ENCODE data around the gene TGM5.
"Not testable (repeated sequence)": the region's sequence is repeated elsewhere in the genome, so short reads cannot be mapped to it uniquely, and the experiment has no call there.

The TGM5 gene

GRCh38 chr15:43274136-43274535 lies 7.4 kb upstream of the TGM5 start:
- no peak for DNase-seq

DNA sequence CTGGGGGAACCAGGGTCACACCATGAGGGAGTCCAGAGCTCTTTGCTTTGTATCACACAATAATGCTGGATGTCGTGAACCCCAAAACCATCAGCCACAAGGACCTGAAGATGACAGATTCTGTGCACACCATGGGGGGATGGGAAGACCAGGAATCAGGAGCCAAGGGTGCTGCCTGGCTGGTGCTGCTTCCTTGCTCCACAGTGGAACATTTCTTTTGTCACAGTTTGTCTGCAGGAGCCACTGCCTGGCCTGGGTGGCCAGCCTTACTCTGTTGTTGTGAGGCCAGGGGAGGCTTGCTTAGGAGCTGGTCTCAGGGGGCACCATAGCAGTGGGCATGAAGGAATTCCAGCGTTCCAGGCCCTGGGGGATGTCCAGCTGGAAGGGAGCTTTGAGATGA lies 6.5 kb upstream of the TGM5 start:
- no peak for DNase-seq

DNA sequence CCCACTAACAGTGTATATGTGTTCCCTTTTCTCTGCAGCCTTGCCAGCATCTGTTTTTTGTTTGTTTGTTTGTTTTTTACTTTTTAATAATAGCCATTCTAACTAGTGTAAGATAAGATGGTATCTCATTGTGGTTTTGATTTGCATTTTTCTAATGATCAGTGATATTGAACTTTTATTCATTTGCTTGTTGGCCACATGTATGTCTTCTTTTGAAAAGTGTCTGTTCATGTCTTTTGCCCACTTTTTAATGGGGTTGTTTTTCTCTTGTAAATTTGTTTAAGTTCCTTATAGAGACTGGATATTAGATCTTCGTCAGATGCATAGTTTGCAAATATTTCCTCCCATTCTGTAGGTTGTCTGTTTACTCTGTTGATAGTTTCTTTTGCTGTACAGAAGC lies 5.2 kb upstream of the TGM5 start:
- not testable (repeated sequence) for DNase-seq

DNA sequence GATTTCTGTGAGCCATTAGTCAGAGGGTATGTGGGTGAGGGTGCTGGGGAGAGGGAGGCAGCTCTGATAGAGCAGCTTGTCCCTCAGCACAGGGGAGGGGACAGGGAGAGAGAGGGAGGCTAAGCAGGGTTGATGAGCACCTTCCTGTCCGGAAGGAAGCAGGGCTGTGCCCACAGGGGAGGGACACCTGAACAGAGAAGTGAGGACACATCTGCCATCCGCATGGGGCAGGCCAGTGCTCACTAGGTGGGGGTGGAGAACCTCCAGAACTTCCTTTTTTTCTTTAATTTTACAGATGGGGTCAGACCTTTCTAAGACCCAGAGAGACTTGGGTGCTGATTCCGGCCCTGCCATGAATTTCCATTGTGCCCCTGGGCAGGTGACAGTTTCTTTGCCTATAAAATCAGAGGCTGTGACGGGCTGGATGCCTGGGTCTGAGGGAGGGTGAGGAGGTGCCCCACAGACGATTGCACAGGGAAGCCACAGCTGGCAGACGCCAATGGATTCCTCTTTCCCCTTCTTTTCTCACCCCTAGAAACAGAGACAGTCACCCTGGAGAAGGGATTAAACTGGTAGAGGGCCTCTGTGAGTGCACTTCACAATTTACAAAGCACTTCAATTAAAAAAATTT lies 4.1 kb upstream of the TGM5 start:
- no peak for DNase-seq

- DNase-seq = no peak
These were observed 3.5 kb upstream of the TGM5 start for GRCh38 chr15:43270113-43270665.

GRCh38 chr15:43268111-43269105 lies 1.7 kb upstream of the TGM5 start:
- DNase-seq = no peak

DNA sequence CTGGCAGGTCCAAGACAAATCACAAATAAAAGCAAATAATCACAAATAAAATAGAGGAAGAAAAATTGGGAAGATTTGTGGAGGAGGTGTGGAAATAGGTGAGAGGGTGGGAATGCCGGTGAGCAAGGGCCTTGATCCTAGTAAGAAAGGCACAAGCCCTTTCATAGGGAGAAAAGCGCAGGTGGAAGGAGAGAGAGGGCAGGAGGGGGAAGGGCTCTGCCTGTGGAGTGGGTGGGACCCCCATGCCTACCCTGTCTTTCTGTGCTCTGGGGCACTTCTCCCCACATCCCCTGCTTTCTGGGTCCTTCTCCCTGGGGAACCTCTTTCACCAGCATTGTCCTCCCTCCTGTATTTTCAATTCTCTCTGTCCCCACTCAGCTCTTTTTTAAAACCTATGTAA lies 711 bp upstream of the TGM5 start:
- no peak for DNase-seq

DNA sequence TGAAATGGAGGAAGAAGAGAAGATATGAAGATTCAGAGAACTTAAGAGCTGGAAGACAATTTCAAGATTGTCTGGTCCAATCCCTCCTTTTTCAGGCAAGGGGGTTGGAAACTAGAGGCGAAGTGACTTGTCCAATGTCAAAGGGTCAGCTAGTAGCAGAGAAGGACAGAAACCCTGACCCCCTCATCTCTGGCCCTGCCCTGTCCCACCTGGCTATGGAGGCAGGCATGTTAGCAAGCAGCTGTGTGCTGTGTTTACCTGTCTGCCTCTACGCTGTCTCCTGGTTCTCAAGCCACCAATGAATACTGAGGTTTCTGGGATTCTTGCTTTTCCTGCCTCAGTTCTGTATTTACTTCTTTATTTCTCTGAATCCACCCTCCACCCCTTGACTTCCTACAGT lies 342 bp downstream of the TGM5 start:
- no peak for DNase-seq

DNA sequence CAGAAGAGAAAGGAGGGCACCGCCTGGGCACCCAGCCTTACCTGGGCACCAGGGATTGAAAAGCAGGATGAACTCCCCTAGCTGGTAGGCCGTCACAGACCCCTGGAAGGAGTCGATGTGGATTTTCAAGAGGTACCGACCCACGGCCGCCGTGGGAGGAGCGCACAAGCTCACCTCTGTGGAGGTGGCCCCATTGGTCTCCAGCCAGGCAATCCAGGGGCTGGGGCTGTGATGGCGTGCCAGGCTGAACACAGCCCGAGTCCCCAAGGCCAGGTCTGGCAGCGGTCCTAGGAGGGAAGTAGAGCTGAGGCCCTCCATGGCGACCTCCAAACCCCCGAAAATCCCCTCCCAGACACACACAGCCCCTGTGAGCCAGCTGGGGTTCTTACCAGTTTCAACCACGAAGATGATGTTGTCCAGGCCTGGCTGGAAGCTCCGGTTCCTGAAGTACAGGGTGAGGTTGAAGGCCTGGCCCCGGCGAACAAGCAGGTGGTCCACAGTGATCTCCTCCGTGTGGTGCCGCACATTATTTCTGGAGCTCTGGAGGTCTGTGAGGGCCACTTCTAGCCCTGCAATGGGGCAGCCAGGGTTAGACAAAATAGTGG lies 6.6 kb downstream of the TGM5 start:
- DNase-seq = no peak

DNA sequence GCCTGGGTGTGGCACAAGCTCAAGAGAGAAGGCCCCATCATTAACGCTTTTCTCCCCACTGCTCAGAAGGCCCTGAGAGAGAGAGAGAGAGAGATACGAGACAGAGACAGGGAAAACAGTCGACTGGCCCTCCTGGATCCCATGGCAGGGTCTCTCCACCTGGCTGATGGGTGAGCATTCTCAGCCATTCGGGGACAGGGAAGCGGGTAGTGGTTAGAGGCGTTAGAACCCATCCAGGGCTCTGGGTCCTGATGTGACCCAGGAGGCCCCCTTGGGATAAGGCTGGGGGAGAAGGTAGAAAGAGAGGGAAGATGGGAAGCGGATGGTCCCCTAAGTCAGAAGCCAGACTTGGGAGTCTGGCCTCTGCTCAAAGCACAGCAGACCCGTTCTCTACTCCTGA lies 7.9 kb downstream of the TGM5 start:
- no peak for DNase-seq

GRCh38 chr15:43256341-43256740 lies 10.4 kb downstream of the TGM5 start:
- DNase-seq = no peak

DNA sequence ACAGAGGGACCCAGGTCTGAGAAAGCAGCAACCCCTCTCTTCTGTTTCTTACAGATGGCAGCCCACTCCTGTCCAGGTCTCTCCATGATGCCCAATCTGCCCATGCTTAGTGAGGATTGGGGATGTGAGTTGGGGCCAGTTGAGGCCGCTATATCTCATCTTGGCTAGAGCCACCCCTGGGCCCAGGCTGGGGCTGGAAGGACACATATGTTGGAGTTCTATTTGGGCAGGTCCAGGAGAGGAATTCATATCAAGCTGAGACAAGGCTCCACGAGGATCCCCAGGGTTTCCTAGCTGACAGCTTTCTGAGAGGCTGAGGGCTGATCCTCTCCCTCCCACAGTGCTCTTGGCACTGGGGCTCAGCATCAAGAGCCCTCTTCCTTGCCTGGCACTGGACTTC lies 11.4 kb downstream of the TGM5 start:
- no peak for DNase-seq

GRCh38 chr15:43253431-43254403 lies 13.0 kb downstream of the TGM5 start:
- DNase-seq = no peak

- no peak for DNase-seq
These were observed 14.9 kb downstream of the TGM5 start for GRCh38 chr15:43251871-43252250.

DNA sequence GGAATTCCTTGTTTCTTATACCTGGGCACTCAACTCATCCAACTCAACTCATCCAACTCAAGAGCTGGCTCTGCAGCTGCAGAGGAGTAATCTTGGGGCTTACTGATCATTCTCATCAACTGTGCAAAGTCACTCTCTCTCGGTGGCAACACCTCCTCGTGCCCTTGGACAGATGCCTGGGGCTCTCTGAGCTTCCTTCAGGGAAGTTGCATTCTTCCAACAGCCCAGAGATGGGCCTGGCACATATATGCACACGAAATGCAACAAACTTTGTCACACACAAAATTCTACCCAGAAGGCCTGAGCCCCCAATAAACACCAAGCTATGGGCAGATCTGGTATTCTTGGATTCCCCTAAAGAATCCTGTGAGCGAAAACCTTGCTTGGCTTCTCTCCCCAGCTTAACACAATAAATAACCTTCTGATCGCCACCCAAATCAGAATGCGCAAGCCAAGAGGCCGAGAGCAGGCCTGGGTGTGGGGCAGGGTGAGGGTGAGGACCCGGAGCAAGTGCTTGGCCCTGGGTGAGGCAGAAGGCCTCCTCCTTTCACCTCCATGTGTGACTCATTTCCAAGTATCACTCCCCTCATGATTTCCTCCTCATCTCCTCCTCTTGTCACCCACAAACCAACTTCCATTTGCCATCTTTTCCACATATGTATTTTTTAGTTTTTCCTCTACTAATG lies 15.4 kb downstream of the TGM5 start:
- no peak for DNase-seq

DNA sequence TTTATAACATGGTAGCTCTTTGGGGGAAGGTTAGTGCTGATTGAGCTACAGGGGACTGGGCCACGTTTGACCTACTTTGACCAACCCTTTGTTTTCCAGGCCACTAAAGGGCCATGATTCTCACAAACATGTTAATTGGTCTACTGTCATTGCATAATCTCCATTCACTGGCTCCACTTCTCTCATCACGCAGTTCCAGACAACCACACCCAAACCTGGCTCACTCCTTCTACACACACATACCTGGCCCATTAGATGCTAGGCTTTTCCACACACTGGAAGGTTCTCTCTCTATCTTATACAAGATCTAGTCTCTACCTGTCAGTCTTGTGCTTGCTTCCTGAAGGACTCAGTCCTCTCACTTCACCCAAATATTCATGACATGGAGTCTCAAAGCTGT lies 15.9 kb downstream of the TGM5 start:
- no peak for DNase-seq

GRCh38 chr15:43249699-43250203 lies 17.0 kb downstream of the TGM5 start:
- no peak for DNase-seq

DNA sequence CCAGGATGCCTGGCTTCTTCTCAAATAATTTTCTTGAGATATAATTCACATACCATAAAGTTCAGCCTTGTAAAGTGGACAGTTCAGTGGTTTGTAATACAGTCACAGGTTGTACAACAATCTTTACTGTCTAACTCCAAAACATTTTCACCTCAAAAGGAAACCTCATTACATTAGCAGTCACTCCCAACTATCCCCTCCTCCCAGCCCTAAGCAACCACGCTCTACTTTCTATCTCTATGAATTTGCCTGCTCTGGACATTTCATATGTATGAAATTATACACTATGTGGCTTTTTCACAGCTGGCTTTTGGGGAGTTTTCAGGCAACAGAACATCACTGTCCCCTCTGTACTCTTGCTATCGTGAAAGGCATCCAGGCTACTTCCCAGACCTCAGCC lies 17.5 kb downstream of the TGM5 start:
- DNase-seq = no peak

DNA sequence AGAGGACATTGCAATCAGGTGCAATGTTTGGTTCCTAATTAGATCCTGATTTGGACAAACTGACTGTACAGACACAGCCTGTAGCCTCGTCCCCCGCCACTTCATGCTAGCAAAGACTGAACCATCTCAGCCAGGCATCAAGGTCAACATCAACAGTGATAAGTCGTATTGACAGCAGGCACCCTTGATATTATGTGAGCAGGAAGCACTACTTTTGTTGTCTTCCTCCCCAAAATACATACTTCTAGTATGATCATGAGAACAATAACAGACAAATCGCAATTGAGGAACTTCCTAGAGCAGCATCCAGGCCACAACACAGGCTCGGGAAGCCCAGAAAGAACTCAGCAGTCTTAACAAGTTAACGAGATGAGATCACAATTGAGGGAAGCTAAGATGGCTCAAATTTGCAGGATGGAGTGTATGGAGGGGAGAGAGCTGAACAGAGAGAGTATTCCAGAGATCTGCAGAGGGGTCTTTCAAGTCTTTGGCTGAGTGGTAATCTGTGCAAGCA lies 20.4 kb downstream of the TGM5 start:
- no peak for DNase-seq

DNA sequence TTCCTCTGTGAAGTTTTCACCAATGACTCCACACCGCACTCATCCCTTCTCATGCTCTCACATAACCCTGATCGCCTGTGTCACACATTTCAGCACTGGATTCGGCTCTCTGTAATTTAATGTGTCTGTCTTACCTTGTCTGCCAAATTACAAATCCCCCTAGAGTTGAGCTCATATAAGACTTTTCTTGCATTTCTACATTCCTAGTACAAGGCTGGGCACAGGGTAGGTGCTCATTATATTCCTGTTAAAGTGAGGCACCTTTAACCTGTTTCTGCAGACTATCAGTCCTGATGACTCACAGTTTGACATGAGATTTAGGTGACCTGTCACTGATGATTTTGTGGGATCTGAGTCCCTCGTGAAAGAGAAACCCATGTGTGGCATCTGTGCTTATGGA lies 22.6 kb downstream of the TGM5 start:
- no peak for DNase-seq

DNA sequence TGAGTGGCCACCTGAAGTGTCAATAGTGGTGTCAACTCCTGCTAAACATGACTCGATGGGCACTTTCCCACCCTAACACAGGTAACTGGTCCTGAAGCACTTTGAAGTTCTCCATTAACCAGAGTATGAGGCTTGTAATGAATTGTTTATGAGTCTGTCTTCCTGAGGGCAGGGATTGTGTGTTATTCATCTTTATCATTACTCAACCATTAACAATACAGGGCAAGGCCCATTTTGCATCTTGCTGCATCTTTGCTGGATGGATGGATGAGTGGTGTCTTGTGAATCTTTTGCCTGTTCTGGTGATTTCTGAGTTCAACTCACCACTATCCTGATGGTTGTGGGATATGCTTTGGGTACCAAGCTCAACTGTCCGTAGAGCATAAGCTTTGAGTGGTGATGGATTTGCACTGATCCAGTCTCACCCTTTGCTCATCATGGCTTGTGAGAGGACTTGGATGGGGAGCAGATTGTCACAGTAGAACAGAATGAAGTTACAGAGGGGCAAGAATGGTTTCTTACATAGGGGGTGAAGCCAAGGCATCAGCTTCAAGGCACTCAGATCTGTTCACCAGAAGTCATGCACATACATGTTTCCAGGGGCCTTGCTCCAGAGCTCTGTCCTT lies 23.6 kb downstream of the TGM5 start:
- DNase-seq = no peak
